Mucosa of stomach (tissue), 1 donor: Measurements from ENCODE around the gene YWHAQ.

Source experiments
- H3K27me3 ChIP-seq: one replicate; pipeline ENCODE4 v1.7.0; 2013; ENCODE audit warnings: mild to moderate bottlenecking, low read length; ENCODE audit not compliant: control insufficient read depth, insufficient read depth
- H3K36me3 ChIP-seq: one replicate; pipeline ENCODE4 v1.7.0; 2013; ENCODE audit warnings: low read length; ENCODE audit not compliant: control insufficient read depth, insufficient read depth
- H3K4me1 ChIP-seq: one replicate; pipeline ENCODE4 v1.7.0; 2013; ENCODE audit warnings: mild to moderate bottlenecking, low read length; ENCODE audit not compliant: control insufficient read depth, insufficient read depth
- H3K4me3 ChIP-seq: one replicate; pipeline ENCODE4 v1.7.0; 2013; ENCODE audit warnings: low read length
- H3K9ac ChIP-seq: one replicate; pipeline ENCODE4 v1.7.0; 2013; ENCODE audit warnings: mild to moderate bottlenecking, low read length, moderate library complexity
- H3K9me3 ChIP-seq: one replicate; pipeline ENCODE4 v1.7.0; 2013; ENCODE audit warnings: mild to moderate bottlenecking, low read length, moderate library complexity; ENCODE audit not compliant: control insufficient read depth
- donor health status: Pancreatic carcinoma.

Gene YWHAQ

GRCh38 chr2:9640403-9641104 is 9.8 kb upstream of the YWHAQ start:
- no peak overlapping the region for H3K9ac ChIP-seq
- no peaks in the 10 kb centered on the region for H3K9me3 ChIP-seq
- no peaks in the 10 kb centered on the region for H3K27me3 ChIP-seq
- no peaks in the 10 kb centered on the region for H3K36me3 ChIP-seq
- peaks cover 19% of the 10 kb centered on the region for H3K4me1 ChIP-seq
- no peak overlapping the region for H3K4me3 ChIP-seq

GRCh38 chr2:9639740-9640343 is 9.0 kb upstream of the YWHAQ start:
- H3K9me3 ChIP-seq: no peaks in the 10 kb centered on the region
- H3K27me3 ChIP-seq: no peaks in the 10 kb centered on the region
- H3K4me1 ChIP-seq: peaks cover 12% of the 10 kb centered on the region
- no peak overlapping the region for H3K9ac ChIP-seq
- no peaks in the 10 kb centered on the region for H3K36me3 ChIP-seq
- no peak overlapping the region for H3K4me3 ChIP-seq

GRCh38 chr2:9639000-9639602 is 8.3 kb upstream of the YWHAQ start:
- Histone ChIP-seq H3K36me3 (no peaks in the 10 kb centered on the region), H3K4me1 (peaks cover 7% of the 10 kb centered on the region), H3K4me3 (no peak overlapping the region), H3K27me3 (no peaks in the 10 kb centered on the region), H3K9me3 (no peaks in the 10 kb centered on the region), H3K9ac (no peak overlapping the region)

- Histone ChIP-seq H3K27me3 (no peaks in the 10 kb centered on the region), H3K9ac (no peak overlapping the region), H3K4me3 (no peak overlapping the region), H3K4me1 (peaks cover 7% of the 10 kb centered on the region), H3K36me3 (no peaks in the 10 kb centered on the region), H3K9me3 (no peaks in the 10 kb centered on the region)
These were observed 7.7 kb upstream of the YWHAQ start for GRCh38 chr2:9638532-9638931.

- no peak overlapping the region for H3K9ac ChIP-seq
- no peak overlapping the region for H3K4me3 ChIP-seq
- no peaks in the 10 kb centered on the region for H3K36me3 ChIP-seq
- no peaks in the 10 kb centered on the region for H3K9me3 ChIP-seq
- H3K27me3 ChIP-seq: no peaks in the 10 kb centered on the region
- H3K4me1 ChIP-seq: peaks cover 7% of the 10 kb centered on the region
These were observed 6.5 kb upstream of the YWHAQ start for GRCh38 chr2:9637330-9637729.

- H3K9me3 ChIP-seq: no peaks in the 10 kb centered on the region
- no peak overlapping the region for H3K4me3 ChIP-seq
- no peaks in the 10 kb centered on the region for H3K27me3 ChIP-seq
- peaks cover 10% of the 10 kb centered on the region for H3K4me1 ChIP-seq
- H3K36me3 ChIP-seq: no peaks in the 10 kb centered on the region
- no peak overlapping the region for H3K9ac ChIP-seq
These were observed 3.3 kb upstream of the YWHAQ start for GRCh38 chr2:9634133-9634532.

- no peaks in the 10 kb centered on the region for H3K36me3 ChIP-seq
- no peak overlapping the region for H3K9ac ChIP-seq
- no peaks in the 10 kb centered on the region for H3K27me3 ChIP-seq
- H3K4me3 ChIP-seq: no peak overlapping the region
- H3K9me3 ChIP-seq: no peaks in the 10 kb centered on the region
- H3K4me1 ChIP-seq: peaks cover 11% of the 10 kb centered on the region
These were observed 1.3 kb upstream of the YWHAQ start for GRCh38 chr2:9631878-9632700.

- Histone ChIP-seq H3K9me3 (no peaks in the 10 kb centered on the region), H3K27me3 (no peaks in the 10 kb centered on the region), H3K9ac (no peak overlapping the region), H3K36me3 (no peaks in the 10 kb centered on the region), H3K4me1 (peaks cover 11% of the 10 kb centered on the region), H3K4me3 (peak overlapping the region; percentile 31)
These were observed 689 bp upstream of the YWHAQ start for GRCh38 chr2:9631553-9631819.

- H3K4me1 ChIP-seq: peaks cover 11% of the 10 kb centered on the region
- peak overlapping the region; percentile 29 for H3K4me3 ChIP-seq
- H3K36me3 ChIP-seq: no peaks in the 10 kb centered on the region
- H3K27me3 ChIP-seq: no peaks in the 10 kb centered on the region
- H3K9me3 ChIP-seq: no peaks in the 10 kb centered on the region
- H3K9ac ChIP-seq: peak overlapping the region; percentile 82
These were observed 571 bp downstream of the YWHAQ start for GRCh38 chr2:9630117-9630735.

GRCh38 chr2:9629222-9630116 is 1.3 kb downstream of the YWHAQ start:
- Histone ChIP-seq H3K4me1 (peaks cover 11% of the 10 kb centered on the region), H3K9ac (peak overlapping the region; percentile 82), H3K36me3 (no peaks in the 10 kb centered on the region), H3K4me3 (peak overlapping the region; percentile 29), H3K27me3 (no peaks in the 10 kb centered on the region), H3K9me3 (no peaks in the 10 kb centered on the region)

GRCh38 chr2:9627310-9627709 is 3.5 kb downstream of the YWHAQ start:
- Histone ChIP-seq H3K4me3 (no peak overlapping the region), H3K9ac (no peak overlapping the region), H3K4me1 (peaks cover 11% of the 10 kb centered on the region), H3K36me3 (no peaks in the 10 kb centered on the region), H3K9me3 (no peaks in the 10 kb centered on the region), H3K27me3 (no peaks in the 10 kb centered on the region)
